Small intestine (tissue), 7 donors: ENCODE measurements around the gene ZNF200. TPM values are rescaled to one million over a fixed set of nuclear protein-coding genes. Genes with fewer than 3 reads are reported as not detected.

Experiments
- DNase-seq, 2 donors: peaks; one replicate each; pipeline versions ENCODE4 v3.0.0 to v3.0.0-alpha.2; 2013
- FAIRE-seq: peaks from 2 replicates; lab custom pipeline; 2012; peaks lifted over from hg19 to GRCh38; lab: Jason Lieb, UNC
- H3K27ac ChIP-seq, 3 donors: one replicate each; pipeline ENCODE4 v1.5.1; 2013; ENCODE audit warnings: low read length in 2 of 3, mild to moderate bottlenecking in 2 of 3, control low read depth in 1 of 3, inconsistent platforms in 1 of 3, low read depth in 1 of 3, moderate library complexity in 1 of 3
- H3K27me3 ChIP-seq, 3 donors: one replicate each; pipeline ENCODE4 v1.6.1; 2013; ENCODE audit warnings: low read length in 3 of 3, inconsistent platforms in 1 of 3; ENCODE audit not compliant: control insufficient read depth in 3 of 3, insufficient read depth in 3 of 3
- H3K36me3 ChIP-seq, 3 donors: one replicate each; pipeline ENCODE4 v1.6.1; 2013; ENCODE audit warnings: low read length in 3 of 3, inconsistent platforms in 1 of 3, low read depth in 1 of 3, mild to moderate bottlenecking in 1 of 3, moderate library complexity in 1 of 3; ENCODE audit not compliant: control insufficient read depth in 3 of 3, insufficient read depth in 2 of 3
- H3K4me1 ChIP-seq, 3 donors: one replicate each; pipeline ENCODE4 v1.6.1; 2013; ENCODE audit warnings: low read length in 2 of 3, inconsistent platforms in 1 of 3, low read depth in 1 of 3, mild to moderate bottlenecking in 1 of 3, moderate library complexity in 1 of 3; ENCODE audit not compliant: control insufficient read depth in 3 of 3, insufficient read depth in 2 of 3
- H3K4me3 ChIP-seq, 3 donors: one replicate each; pipeline ENCODE4 v1.5.1; 2013; ENCODE audit warnings: low read length in 3 of 3, control low read depth in 1 of 3, inconsistent platforms in 1 of 3, low read depth in 1 of 3, mild to moderate bottlenecking in 1 of 3, moderate library complexity in 1 of 3
- H3K9me3 ChIP-seq, 2 donors: one replicate each; pipeline ENCODE4 v1.6.1; 2013; ENCODE audit warnings: low read depth in 1 of 2, low read length in 1 of 2; ENCODE audit not compliant: control insufficient read depth in 2 of 2, insufficient read depth in 1 of 2
- WGBS, 3 donors: extraction: QIAGEN DNeasy Blood & Tissue Kit; methylation state at CpG; one replicate each; pipeline ENCODE4 v1.1.7; 2013; 5-methylcytosine and 5-hydroxymethylcytosine counted together
- polyA plus RNA-seq, 4 donors: library from polyadenylated mRNA; stranded (reverse) in 3 of 4; unstranded in 1 of 4; fragments of 200-250 nt in 3 of 4; fragments of 120-200 nt in 1 of 4; gene quantifications; one replicate each; pipeline versions ENCODE4 v1.2.1 to v1.2.3, GENCODE V29; 2013
- donor health status: healthy with polysubstance abuse.
- donor health status: control.
- donor health status: control.
- donor health status: Bipolar disorder and iron deficiency.
- donor health status: healthy.

The ZNF200 gene
- polyA plus RNA-seq, 4 donors = 3.8 to 10.1 (median 4.8) TPM

- 97 to 98% (median 98%) methylated on average over 10 of the region's 10 CpGs for WGBS, 3 donors
- Histone ChIP-seq H3K4me1 (no peaks in the 10 kb centered on the region), H3K4me3 (no peak overlapping the region), H3K36me3 (peaks cover 18 to 30% (median 19%) of the 10 kb centered on the region in 3 donors), H3K9me3 (peaks cover 3 to 78% of the 10 kb centered on the region in 2 donors), H3K27me3 (peaks cover 0 to 3% (median 0%) of the 10 kb centered on the region in 3 donors), H3K27ac (no peak overlapping the region)
- no peak for DNase-seq
- no peak for FAIRE-seq
Measured at GRCh38 chr16:3223913-3224515, 10.9 kb downstream of the ZNF200 start.

- WGBS, 3 donors = 87 to 92% (median 91%) methylated on average over 10 of the region's 10 CpGs
- peaks cover 12 to 16% (median 12%) of the 10 kb centered on the region in 3 donors for H3K36me3 ChIP-seq
- DNase-seq = no peak
- H3K9me3 ChIP-seq = peaks cover 3 to 71% of the 10 kb centered on the region in 2 donors
- peaks cover 0 to 3% (median 0%) of the 10 kb centered on the region in 3 donors for H3K27me3 ChIP-seq
- FAIRE-seq = no peak
- no peak overlapping the region for H3K27ac ChIP-seq
- H3K4me3 ChIP-seq = no peak overlapping the region
- H3K4me1 ChIP-seq = no peaks in the 10 kb centered on the region
Measured at GRCh38 chr16:3220839-3221238, 14.1 kb downstream of the ZNF200 start.

GRCh38 chr16:3216263-3216640 is 18.7 kb downstream of the ZNF200 start:
- 55 to 66% (median 59%) methylated on average over 3 of the region's 3 CpGs for WGBS, 3 donors
- no peak overlapping the region for H3K27ac ChIP-seq
- FAIRE-seq = no peak

GRCh38 chr16:3215601-3216262 is 19.2 kb downstream of the ZNF200 start:
- Histone ChIP-seq H3K27ac (peak overlapping the region in 1 of 3 donors; percentile 63), H3K4me1 (no peaks in the 10 kb centered on the region), H3K27me3 (no peaks in the 10 kb centered on the region), H3K9me3 (peaks cover 0 to 28% of the 10 kb centered on the region in 2 donors), H3K4me3 (no peak overlapping the region), H3K36me3 (no peaks in the 10 kb centered on the region)
- 74 to 76% (median 75%) methylated on average over 11 of the region's 11 CpGs for WGBS, 3 donors
- FAIRE-seq (no peak), DNase-seq (no peak)

More at GRCh38 chr16:3216263-3216640, 18.7 kb downstream of the ZNF200 start:
- peaks cover 0 to 34% of the 10 kb centered on the region in 2 donors for H3K9me3 ChIP-seq
- H3K36me3 ChIP-seq = no peaks in the 10 kb centered on the region
- H3K4me1 ChIP-seq = no peaks in the 10 kb centered on the region
- H3K27me3 ChIP-seq = no peaks in the 10 kb centered on the region
- no peak overlapping the region for H3K4me3 ChIP-seq
- DNase-seq = no peak

GRCh38 chr16:3214904-3215600 is 19.9 kb downstream of the ZNF200 start:
- Histone ChIP-seq H3K4me3 (no peak overlapping the region), H3K27me3 (peaks cover 0 to 2% (median 0%) of the 10 kb centered on the region in 3 donors), H3K4me1 (no peaks in the 10 kb centered on the region), H3K36me3 (no peaks in the 10 kb centered on the region), H3K9me3 (peaks cover 0 to 22% of the 10 kb centered on the region in 2 donors), H3K27ac (no peak overlapping the region)
- FAIRE-seq (no peak), DNase-seq (peak in 1 of 2 donors; percentile 5)
- 36 to 48% (median 41%) methylated on average over 7 of the region's 7 CpGs for WGBS, 3 donors

GRCh38 chr16:3212567-3212966 is 22.4 kb downstream of the ZNF200 start:
- FAIRE-seq = no peak

GRCh38 chr16:3212006-3212405 is 23.0 kb downstream of the ZNF200 start:
- no peak overlapping the region for H3K4me3 ChIP-seq
- H3K9me3 ChIP-seq = peaks cover 0 to 20% of the 10 kb centered on the region in 2 donors
- 81 to 90% (median 82%) methylated on average over 3 of the region's 3 CpGs for WGBS, 3 donors
- FAIRE-seq (no peak), DNase-seq (no peak)
- no peaks in the 10 kb centered on the region for H3K4me1 ChIP-seq
- H3K27me3 ChIP-seq = peaks cover 0 to 2% (median 0%) of the 10 kb centered on the region in 3 donors
- no peak overlapping the region for H3K27ac ChIP-seq
- no peaks in the 10 kb centered on the region for H3K36me3 ChIP-seq

More at GRCh38 chr16:3212567-3212966, 22.4 kb downstream of the ZNF200 start:
- Histone ChIP-seq H3K9me3 (peaks cover 0 to 14% of the 10 kb centered on the region in 2 donors), H3K36me3 (no peaks in the 10 kb centered on the region), H3K4me3 (no peak overlapping the region), H3K27me3 (peaks cover 0 to 2% (median 0%) of the 10 kb centered on the region in 3 donors), H3K4me1 (no peaks in the 10 kb centered on the region), H3K27ac (no peak overlapping the region)
- 35 to 81% (median 52%) methylated on average over 1 of the region's 1 CpG for WGBS, 3 donors
- no peak for DNase-seq
